Heart right ventricle (tissue), 16 donors: Measurements from ENCODE around the gene ZMYND10. TPM values are rescaled to one million over a fixed set of nuclear protein-coding genes. Genes with fewer than 3 reads are reported as not detected.

Experiments used
- ATAC-seq, 8 donors: fragments of 200-7000 bp; cut with Tn5 transposase; one replicate each; pipeline ENCODE4 v1.9.1; 2020; ENCODE audit warnings: mild to moderate bottlenecking in 8 of 8, moderate library complexity in 8 of 8, moderate number of reproducible peaks in 1 of 8
- DNase-seq, 2 donors: peaks; one replicate each; pipeline ENCODE4 v3.0.0-alpha.2; 2020
- H3K27ac ChIP-seq, 10 donors: fragments of 200-600 bp; sonication (generic) in 2 of 10; one replicate each; pipeline versions ENCODE4 v1.5.0 to v1.8.0; 2020 to 2022; ENCODE audit warnings: mild to moderate bottlenecking in 3 of 10
- H3K27me3 ChIP-seq, 7 donors: fragments of 200-600 bp; one replicate each; pipeline ENCODE4 v1.8.0; 2021 to 2022; ENCODE audit warnings: mild to moderate bottlenecking in 2 of 7
- H3K36me3 ChIP-seq, 9 donors: fragments of 200-600 bp; sonication (generic) in 1 of 9; one replicate each; pipeline versions ENCODE4 v1.5.0 to v1.8.0; 2020 to 2022; ENCODE audit warnings: mild to moderate bottlenecking in 2 of 9
- H3K4me1 ChIP-seq, 9 donors: fragments of 200-600 bp; sonication (generic) in 1 of 9; one replicate each; pipeline versions ENCODE4 v1.5.0 to v1.8.0; 2020 to 2022; ENCODE audit warnings: mild to moderate bottlenecking in 4 of 9
- H3K4me3 ChIP-seq, 10 donors: fragments of 200-600 bp; sonication (generic) in 2 of 10; one replicate each; pipeline versions ENCODE4 v1.5.0 to v1.8.0; 2020 to 2022; ENCODE audit warnings: mild to moderate bottlenecking in 7 of 10, moderate library complexity in 2 of 10
- H3K9me3 ChIP-seq, 11 donors: fragments of 200-600 bp in 10 of 11; sonication (generic) in 2 of 11; one replicate each; pipeline versions ENCODE4 v1.5.0 to v1.8.0; 2013 to 2022; ENCODE audit warnings: mild to moderate bottlenecking in 2 of 11, control low read depth in 1 of 11, moderate library complexity in 1 of 11
- CTCF ChIP-seq, 9 donors: fragments of 200-600 bp; sonication (generic) in 2 of 9; IDR thresholded peaks; one replicate each; pipeline versions ENCODE4 v1.5.0 to v1.8.0; 2021 to 2022; ENCODE audit warnings: antibody characterized with exemption in 9 of 9, mild to moderate bottlenecking in 5 of 9, moderate library complexity in 1 of 9
- WGBS, 2 donors: extraction: QIAGEN DNeasy Blood & Tissue Kit; methylation state at CpG; one replicate each; pipeline ENCODE4 v1.1.7; 2013; ENCODE audit warnings: inconsistent platforms in 1 of 2; 5-methylcytosine and 5-hydroxymethylcytosine counted together
- intact Hi-C, 10 donors: fragments of 100-400 bp; cut with DNase I; formaldehyde crosslinking; loops; one replicate each; pipeline versions ENCODE4 v1.11.1 to v1.14.2; 2022
- polyA plus RNA-seq, 2 donors: library from polyadenylated mRNA; stranded (reverse); fragments of 200-250 nt; gene quantifications; one replicate each; pipeline ENCODE4 v1.2.3, GENCODE V29; 2013
- total RNA-seq, 10 donors: library from RNA; stranded (reverse); fragmentation: NEBNext Ultra II Directional in 3 of 10; extraction: Animal tissue kit (Norgen Biotek cat#: 25700) in 3 of 10; gene quantifications; one replicate each; pipeline versions ENCODE4 v1.2.1 to v1.2.4, GENCODE V29; 2021 to 2023
- donor health status: Arrhythmogenic right ventricular cardiomyopathy.
- donor health status: ischemic (EF 13 %, LVEDD 7.1; RV severe dilation, severe dysfunction).
- donor health status: healthy with polysubstance abuse.
- donor health status: DM: no; HTN: yes; CAD: no.
- donor health status: DM: no; HTN: no; CAD: no.
- donor health status: ischemic (EF 25% LVEDD 6.9; RV normal size, moderate dysfunction).
- donor health status: ischemic (EF 25% LVEDD 5.7; RV mildly dilated, moderate dysfunction).
- donor health status: healthy.
- donor health status: DM: yes; HTN: yes; CAD: no.
- donor health status: Ischemic cardiomyopathy.
- donor health status: ischemic (EF 35%, LVEDD 5.7; RV mildly dilated, moderate dysfunction).
- donor health status: nonischemic (EF 11% LVEDD 7.7; RV severe dilation, severe dysfunction).
- donor health status: DM: yes; HTN: yes; CAD: no.
- donor health status: PGD.
- donor health status: ischemic (EF 29% LVEDD 5.4; RV normal size, mild dysfunction).
- donor health status: nonischemic (EF 23%, LVEDD 6.1; RV moderate dilation, normal function).

The ZMYND10 gene
- total and polyA plus RNA-seq, 12 donors: 0.15 to 0.88 (median 0.22) TPM; not detected in 7

GRCh38 chr3:50333744-50334328 lies 11.7 kb downstream of the ZMYND10 start:
- Histone ChIP-seq H3K36me3 (peaks cover 8 to 57% (median 34%) of the 10 kb centered on the region in 9 donors), H3K4me3 (peak overlapping the region in 9 of 10 donors; percentile 10 to 99 (median 82)), H3K4me1 (peaks cover 13 to 63% (median 59%) of the 10 kb centered on the region in 9 donors), H3K27ac (peak overlapping the region; percentile 88 to 100 (median 97)), H3K9me3 (no peaks in the 10 kb centered on the region), H3K27me3 (no peaks in the 10 kb centered on the region)
- WGBS, 2 donors: 35 to 43% methylated on average over 12 of the region's 12 CpGs
- ATAC-seq (peak; percentile 4 to 67 (median 53)), DNase-seq (peak in 1 of 2 donors; percentile 91)
- intact Hi-C loops: no loop called here
- no peak for TF ChIP-seq CTCF (IDR thresholded peaks at IDR 0.05)

DNA sequence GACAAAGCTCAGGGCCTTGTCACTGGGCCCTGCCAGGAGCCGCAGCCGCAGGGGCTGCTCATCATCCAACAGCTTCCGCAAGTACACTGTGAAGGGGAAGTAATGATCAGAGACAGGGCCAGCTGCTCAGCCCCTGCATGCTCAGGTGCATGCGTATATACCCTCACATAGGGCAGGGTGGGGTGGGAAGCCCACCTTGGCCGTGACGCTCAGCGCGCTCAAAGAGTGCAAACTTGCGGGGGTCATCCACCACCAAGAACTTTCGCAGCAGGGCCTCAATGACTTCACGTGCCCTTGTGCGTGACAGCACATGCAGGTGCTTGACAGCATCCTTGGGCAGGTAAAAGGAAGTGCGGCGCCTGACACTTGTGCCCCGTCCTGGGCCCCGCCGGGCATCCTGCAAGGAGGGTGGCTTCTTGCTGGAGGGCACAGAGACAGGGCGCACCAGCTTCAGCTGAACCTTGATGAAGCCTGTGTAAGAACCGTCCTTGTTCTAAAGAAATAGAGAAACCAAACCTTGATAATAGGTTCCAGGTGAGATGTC lies 14.1 kb downstream of the ZMYND10 start:
- Histone ChIP-seq H3K36me3 (peaks cover 8 to 57% (median 34%) of the 10 kb centered on the region in 9 donors), H3K9me3 (no peaks in the 10 kb centered on the region), H3K4me1 (peaks cover 12 to 67% (median 63%) of the 10 kb centered on the region in 9 donors), H3K27ac (peak overlapping the region in 2 of 10 donors; percentile 36 to 96), H3K4me3 (no peak overlapping the region), H3K27me3 (no peaks in the 10 kb centered on the region)
- no peak for DNase-seq
- no peak for TF ChIP-seq CTCF (IDR thresholded peaks at IDR 0.05)
- intact Hi-C loops: no loop called here
- ATAC-seq: no peak
- WGBS, 2 donors: 93 to 97% methylated on average over 19 of the region's 19 CpGs

DNA sequence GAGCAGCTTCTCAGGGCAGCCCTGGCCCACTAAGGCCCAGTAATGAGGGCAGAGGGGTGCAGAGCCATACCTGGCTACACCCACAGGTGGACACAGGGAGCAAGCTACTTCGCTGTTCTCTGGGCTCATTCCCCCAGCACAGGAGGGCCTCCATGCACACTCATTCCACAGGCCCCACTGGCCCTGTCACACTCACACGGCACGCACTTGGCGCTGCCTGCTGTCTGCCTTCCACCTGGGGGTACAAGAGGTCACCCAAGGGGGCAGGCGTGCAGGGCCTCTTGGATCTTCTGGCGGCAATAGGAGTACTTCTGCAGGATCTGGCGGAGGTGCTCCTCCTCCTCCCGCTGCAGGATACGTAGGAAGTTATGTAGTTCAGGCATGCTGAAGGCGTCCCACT lies 15.2 kb downstream of the ZMYND10 start:
- Histone ChIP-seq H3K4me3 (no peak overlapping the region), H3K9me3 (no peaks in the 10 kb centered on the region), H3K36me3 (peaks cover 8 to 59% (median 40%) of the 10 kb centered on the region in 9 donors), H3K27me3 (no peaks in the 10 kb centered on the region), H3K27ac (peak overlapping the region in 2 of 10 donors; percentile 30 to 36), H3K4me1 (peaks cover 10 to 65% (median 54%) of the 10 kb centered on the region in 9 donors)
- intact Hi-C loops: no loop called here
- TF ChIP-seq CTCF (IDR thresholded peaks at IDR 0.05): no peak
- DNase-seq (no peak), ATAC-seq (no peak)
- WGBS, 2 donors: 89 to 92% methylated on average over 10 of the region's 10 CpGs

- ATAC-seq: peak; percentile 72 to 88 (median 84)
- peak within 1 kb of the TSS; percentile 76 to 97 (median 90) for H3K4me3 ChIP-seq
- peaks cover 17 to 65% (median 55%) of the 10 kb centered on the region in 9 donors for H3K4me1 ChIP-seq
- 3% methylated on average over 55 of the region's 55 CpGs for whole genome bisulfite sequencing, 2 donors
- TF ChIP-seq CTCF (IDR thresholded peaks at IDR 0.05): no peak
- DNase-seq: peak; percentile 97
- intact Hi-C loops: loop anchor here in 1 of 10 donors (10.0 kb wide), 1 partner anchor 63 kb away; the partner anchor contains the start of gene SEMA3B
- peak within 1 kb of the TSS; percentile 50 to 93 (median 90) for H3K27ac ChIP-seq
- peaks cover 8 to 61% (median 40%) of the 10 kb centered on the region in 9 donors for H3K36me3 ChIP-seq
- H3K9me3 ChIP-seq: no peaks in the 10 kb centered on the region
- no peaks in the 10 kb centered on the region for H3K27me3 ChIP-seq
These were observed 17.4 kb downstream of the ZMYND10 start, which contains the start of gene TUSC2 for GRCh38 chr3:50327943-50328691. Gene TUSC2 (minus strand): TSS chr3:50328223. CDS start chr3:50328099, 124 bp downstream.
